ENCODE data around the gene OR6C2.
"Not testable (repeated sequence)": the region's sequence is repeated elsewhere in the genome, so short reads cannot be mapped to it uniquely, and the experiment has no call there.

OR6C2 gene

DNA sequence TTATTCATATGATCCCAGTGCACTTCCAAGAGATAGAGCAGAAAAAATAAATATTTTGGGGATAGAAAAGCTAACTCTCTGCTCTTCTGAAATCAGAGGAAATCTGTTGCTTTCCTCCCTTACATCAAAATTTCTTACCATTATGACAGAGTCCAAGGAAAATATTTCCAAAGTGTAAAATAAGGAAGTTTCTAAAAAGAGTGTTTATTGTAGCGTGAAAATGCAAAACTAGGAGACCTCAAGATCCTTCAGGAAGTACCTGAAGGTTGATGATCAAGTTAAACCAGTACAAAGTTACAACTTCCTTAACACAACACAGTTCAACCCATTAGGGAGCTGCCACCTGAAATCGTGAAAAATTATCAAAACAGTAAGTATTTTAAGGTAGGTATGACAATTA, at the start of gene OR6C2:
Gene OR6C2 (plus strand): TSS at position 301 of the 400 bp plus-strand sequence. CDS start 8,138 bp downstream, outside the sequence.
- no peak for DNase-seq

DNA sequence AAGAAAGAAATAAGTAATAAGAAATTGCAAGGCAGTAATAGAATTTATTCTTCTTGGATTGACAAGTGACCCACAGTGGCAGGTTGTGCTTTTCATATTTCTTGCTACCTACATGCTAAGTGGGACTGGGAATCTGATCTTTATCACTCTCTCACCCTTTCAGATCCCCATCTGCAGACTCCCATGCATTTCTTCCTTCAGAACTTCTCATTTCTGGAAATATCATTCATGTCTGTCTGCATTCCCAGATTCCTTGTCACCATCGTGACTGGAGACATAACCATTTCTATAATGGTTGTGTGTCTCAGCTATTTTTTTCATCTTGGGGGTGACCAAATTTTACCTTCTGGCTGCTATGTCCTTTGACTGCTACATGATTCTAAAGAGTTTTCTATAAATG, 47.5 kb upstream of the OR6C2 start:
- DNase-seq, result no peak

DNA sequence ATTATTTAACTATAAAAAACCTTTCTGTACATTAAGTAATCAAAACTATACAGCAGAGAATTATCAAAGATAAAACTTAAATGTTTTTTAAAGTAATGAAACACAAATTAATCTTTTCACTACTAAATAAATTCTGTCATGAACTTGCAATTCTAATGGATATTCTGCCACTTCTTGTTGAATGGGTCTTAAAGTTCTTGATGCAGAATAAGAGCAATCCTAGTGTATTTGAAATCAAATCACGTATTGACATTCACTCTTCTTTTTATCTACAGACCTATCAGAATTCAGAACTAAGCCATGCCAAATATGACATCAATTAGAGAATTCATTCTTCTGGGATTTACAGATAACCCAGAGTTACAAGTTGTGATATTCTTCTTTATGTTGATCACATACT, 43.6 kb upstream of the OR6C2 start, which contains the start of gene OR6C65:
Gene OR6C65 (plus strand): TSS at position 301 of the 400 bp plus-strand sequence. CDS start 0 bp downstream, at position 301.
- DNase-seq, result no peak

DNA sequence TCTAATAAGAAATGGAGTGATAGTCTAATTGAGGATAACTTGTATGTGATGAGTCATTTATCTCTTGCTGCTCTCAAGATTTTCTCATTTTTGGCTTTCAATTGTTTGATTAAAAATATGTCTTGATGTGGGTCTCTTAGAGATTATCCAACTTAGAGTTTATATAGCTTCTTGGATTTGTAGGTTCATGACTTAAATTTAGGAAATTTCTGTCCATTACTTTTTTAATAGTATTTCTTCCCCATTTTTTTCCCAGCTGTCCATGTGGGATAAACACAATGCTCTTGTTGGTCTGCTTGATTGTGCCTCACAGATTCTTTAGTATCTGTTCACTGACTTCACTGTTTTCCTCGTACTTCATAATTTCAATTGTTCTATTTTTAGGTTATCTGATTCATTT, 36.0 kb upstream of the OR6C2 start:
- no peak for DNase-seq

DNA sequence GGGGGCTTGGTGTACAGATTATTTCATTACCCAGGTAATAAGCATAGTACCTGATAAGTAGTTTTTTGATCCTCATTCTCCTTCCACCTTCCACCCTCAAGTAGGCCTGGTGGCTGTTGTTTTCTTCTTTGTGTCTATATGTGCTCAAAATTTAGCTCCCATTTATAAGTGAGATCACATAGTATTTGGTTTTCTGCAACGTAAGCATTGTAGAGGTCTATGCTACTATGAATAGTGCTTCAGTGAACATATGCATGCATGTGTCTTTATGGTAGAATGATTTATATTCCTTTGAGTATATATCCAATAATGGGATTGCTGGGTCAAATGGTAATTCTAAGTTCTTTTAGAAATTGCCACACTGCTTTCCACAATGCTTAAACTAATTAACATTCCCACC, 34.7 kb upstream of the OR6C2 start:
- not testable (repeated sequence) for DNase-seq

DNA sequence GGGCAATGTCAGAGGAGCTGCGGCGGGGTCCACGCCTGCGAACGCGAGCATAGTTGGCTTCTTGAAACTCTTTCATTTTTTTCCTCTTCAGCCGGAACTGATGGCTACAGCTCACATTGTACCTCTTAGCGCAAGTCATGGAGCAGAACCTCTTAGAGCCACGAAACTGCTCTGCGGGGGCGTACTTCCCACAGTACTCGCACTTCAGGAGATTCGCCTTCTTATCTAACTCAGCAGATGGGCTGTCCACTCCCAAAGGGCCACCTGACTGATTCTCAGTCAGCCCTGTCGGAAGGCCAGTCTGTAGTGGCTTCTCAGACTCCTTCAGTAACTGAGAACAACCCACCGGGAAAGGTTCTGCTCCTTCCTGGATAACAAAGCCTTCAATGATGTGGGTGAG, 31.7 kb upstream of the OR6C2 start:
- not testable (repeated sequence) for DNase-seq

DNA sequence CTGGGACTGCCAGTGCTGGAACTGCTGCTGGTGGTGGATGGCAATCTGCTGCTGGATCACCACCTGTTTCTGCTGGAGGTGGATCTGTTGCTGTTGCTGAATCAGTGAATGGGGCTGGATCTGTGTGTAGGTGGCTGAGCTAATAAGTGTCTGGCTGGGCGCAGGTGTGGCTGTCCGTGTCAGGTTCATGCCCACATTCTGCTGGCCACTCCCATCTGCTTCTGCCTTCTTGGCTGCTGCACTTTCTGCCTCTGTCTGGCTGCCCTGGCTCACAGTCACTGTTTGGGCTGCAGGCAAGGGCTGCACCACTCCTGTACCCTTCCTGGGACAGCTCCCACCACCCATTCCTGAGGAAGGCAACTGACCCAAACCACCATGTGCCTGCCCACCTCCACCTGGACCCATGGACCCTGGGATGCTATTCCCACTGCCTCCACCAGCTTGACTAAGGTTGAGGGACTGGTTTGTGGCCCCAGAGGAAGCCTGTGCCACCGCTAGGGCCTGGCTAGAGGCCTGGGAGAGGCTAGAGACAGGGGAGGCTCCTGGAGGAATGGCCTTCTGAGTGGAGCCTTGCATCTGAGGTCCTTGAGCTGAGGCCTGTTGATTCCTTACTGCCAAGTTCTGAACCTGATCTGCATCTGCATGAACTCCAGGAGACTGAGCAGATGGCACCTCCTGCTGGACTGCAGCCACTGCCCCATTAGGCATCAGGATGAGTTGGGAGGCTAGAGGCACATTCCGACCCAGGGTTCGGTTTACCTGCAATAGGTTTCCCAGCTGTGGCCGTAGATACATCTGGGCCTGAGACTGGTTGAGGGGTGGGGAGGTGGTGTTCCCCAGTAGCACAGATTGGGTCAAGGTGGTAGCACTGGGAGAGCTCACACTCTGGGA, 30.1 kb upstream of the OR6C2 start:
- not testable (repeated sequence) for DNase-seq

DNA sequence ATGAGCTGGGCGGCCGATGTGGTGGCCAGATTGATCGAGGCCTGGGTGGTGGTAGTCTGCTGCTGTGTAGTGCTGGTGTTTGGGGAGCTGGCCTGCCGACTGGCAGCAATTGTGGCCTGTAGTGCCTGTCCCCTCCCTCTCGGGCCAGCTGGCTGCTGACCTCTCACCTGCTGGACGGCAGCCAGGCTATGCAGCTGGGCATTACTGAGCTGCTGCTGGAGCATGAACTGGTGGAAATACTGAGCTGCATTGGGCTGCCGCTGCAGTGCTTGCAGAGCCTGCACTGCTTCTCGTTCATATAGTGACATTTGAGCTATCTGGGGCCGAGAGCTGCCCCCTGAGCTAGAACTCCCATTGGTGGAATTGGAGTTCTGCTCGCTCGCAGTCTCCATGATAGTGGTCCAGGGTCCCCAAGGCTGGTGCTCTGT, 29.5 kb upstream of the OR6C2 start:
- peak in 1 of 2 experiments; percentile 7 for DNase-seq

DNA sequence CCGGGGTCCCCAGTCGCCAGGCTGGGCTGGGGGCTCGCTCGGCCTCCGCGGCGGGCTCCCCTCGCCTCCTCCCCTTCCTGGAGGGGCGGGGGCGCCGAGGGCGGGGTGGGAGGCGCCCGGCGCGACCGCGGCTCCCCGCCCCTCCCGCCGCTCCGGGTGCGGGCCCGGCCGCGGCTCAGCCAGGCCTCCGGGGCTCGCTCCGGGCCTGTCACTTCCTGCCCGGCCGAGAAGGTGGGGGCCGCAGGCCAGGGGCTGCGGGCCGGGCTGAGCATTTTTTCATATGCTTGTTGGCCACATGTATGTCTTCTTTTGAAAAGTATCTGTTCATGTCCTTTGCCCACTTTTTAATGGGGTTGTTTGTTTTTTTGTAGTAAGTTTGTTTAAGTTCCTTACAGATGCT, 29.0 kb upstream of the OR6C2 start:
- not testable (repeated sequence) for DNase-seq

DNA sequence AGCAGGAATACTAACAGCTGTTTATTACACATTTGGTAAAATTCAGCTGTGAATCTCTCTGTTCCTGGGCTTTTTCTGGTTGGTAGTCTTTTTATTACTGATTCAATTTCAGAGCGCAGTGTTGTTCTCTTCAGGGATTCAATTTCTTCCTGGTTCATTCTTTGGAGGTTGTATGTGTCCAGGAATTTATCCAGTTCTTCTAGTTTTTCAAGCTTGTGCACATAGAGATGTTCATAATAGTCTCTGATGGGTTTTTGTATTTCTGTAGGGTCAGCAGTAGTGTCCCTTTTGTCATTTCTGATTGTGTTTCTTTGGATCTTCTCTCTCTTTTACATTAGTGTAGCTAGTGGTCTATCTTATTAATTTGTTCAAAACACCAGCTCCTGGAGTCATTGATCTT, 26.9 kb upstream of the OR6C2 start:
- no peak for DNase-seq

DNA sequence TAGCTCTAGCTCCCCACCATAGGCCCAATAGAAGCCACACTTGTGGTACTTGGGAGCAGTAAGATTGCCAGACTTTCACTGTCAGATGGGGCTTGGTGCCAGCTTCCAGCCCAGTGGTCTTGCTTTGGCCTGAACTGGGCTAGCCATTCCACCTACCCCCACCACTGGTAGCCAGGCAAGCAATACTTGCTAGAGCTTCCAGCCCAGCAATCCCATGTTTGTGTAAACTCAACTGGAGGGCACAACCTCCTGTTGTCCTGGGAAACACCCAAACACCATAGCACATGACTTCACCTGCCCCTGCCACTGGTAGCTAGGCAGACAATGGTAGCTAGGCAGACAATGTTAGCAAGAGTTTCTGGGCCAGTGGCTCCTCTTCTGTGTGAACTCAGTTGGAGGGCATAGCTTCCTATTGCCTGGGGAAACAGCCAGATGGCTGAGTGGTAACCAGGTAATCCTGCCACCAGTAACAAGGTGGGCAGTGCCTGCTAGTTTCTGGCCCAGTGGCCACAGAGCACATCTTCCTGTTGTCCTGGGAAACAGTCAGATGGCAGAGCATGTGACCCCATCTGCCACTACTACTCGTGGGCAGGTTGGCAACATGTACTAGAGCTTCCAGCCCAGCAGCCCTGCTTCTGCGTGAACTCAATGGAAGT, 23.4 kb upstream of the OR6C2 start:
- no peak for DNase-seq

DNA sequence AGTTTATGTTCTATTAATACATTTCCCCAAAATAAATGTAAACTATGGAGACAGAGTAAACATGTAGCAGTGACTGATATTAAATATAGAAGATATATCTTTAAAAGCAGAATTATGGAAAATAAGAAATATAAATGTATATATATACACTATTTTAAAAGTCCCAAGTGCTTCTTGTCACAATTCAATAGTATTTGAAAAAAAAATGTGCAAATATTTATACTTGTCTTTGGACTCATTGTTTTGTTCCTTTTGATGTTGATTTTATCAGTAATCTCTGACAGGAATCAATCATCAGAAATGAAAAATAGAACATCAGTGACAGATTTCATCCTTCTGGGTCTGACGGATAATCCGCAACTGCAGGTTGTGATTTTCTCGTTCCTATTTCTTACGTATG, 17.9 kb upstream of the OR6C2 start, which contains the start of gene OR6C76:
Gene OR6C76 (plus strand): TSS at position 301 of the 400 bp plus-strand sequence. CDS start 0 bp downstream, at position 301.
- no peak for DNase-seq

DNA sequence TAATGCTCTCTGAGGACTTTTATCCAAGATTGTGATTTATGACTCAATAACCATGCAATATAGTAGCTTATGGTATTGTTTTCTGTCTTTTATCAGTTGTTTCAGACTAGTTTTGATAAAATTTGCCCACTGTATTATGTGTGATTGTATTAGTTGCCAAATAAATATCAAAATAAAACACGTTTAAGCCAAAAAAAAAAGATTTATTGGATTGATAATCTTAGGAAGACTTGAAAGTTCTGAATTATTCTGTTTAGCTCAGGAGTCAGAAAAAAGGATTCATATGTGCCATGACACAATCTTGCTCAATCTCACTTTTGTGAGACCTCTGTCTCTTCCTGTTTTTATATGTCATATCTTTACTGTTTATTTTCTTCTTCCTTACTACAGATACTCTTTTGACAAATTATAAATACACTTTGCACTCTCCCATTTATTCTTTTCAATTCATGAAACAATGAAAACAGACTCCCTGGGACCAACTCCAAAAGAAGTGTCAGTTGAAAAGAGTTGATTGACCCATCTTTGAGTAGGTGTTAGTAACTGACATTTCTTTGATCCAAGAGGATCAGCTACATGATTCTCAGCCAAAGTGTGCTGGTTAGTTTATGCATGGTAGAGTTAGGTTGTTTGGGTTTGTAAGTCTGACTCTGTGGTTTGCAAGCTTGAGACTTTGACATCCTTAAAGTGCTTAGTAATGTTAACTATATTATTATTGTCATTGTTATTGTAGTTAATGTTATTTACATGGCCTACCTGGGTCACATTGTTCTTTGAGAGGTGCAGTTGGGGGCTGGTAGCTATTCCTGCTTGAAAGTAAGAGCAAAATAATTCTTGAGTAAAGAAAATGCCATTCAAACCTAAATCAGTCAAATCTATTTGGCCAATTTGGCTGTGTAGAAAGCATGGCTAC, 15.3 kb upstream of the OR6C2 start:
- no peak for DNase-seq

DNA sequence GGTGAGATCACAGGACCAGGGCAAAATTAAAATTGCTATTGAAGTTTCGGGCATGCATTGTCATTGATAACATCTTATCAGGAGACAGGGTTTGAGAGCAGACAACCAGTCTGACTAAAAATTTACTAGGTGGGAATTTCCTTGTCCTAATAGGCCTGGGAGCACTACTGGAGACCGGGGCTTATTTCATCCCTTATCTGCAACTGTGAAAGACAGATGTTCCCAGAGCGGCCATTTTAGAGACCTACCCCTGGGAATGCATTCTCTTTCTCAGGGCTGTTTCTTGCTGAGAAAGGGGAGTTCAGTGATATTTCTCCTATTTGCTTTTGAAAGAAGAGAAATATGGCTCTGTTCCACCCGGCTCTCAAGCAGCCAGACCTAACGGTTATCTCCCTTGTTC, 2.6 kb upstream of the OR6C2 start:
- not testable (repeated sequence) for DNase-seq

DNA sequence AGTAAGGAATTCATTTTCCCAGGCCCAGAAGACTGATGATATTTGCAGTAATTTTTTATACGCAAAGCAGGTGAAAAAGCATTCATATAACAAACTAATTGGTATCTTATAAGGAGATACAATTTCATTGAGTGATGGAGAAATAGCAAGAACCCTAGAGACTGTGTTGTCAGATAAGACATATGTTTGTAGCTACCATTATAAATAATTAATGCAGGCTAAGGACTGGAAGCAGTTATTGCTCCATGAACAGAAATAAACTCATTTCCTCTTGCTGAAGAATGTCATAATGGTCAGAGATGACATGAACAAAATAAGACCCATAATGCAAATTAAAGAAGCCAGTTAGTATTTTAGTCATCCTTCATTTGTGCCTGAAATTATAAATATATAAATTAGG, 1.5 kb downstream of the OR6C2 start:
- no peak for DNase-seq

DNA sequence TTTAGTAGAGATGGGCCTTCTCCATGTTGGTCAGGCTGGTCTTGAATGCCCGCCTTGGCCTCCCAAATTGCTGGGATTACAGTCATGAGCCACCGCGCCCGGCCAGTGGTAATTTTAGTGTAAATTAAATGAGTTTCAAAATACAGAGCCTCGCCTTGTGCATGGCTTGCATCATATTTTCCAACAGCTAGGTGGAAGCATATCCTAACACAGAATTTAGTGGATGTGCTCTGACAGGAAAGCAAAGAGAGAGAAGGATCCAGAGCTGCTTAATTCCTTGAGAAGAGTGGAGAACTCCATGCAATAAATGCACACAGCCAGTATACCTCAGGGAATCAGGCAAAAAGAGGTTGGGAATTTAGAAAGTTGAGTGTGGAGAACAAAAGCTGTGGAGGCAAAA, 2.5 kb downstream of the OR6C2 start:
- DNase-seq, result no peak

DNA sequence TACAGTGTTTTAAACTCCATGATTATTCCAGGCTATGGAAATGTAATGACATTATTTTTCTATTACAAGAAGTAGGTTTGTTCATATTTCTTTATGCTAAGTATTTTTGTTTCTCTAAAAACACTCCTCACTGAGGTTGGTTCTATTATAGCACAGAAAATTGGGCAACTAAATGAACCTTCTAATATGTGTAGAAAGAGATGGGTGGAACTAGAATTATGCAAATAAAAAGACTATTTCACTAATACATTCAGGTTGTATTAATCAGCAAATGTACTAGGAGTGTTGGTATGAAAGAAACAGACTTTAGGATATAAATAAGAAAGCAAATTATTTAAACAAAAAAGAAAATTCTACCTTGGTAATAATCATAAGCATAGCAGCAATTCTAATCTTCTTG, 4.9 kb downstream of the OR6C2 start:
- no peak for DNase-seq

DNA sequence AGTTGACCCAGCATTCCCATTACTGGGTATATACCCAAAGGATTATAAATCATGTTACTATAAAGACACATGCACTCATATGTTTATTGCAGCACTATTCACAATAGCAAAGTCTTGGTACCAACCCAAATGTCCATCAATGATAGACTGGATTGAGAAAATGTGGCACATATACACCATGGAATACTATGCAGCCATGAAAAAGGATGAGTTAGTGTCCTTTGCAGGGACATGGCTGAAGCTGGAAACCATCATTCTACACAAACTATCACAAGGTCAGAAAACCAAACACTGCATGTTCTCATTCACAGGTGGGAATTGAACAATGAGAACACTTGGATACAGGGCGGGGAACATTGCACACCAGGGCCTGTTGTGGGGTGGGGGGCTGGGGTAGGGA, 21.1 kb downstream of the OR6C2 start:
- DNase-seq, result not testable (repeated sequence)

DNA sequence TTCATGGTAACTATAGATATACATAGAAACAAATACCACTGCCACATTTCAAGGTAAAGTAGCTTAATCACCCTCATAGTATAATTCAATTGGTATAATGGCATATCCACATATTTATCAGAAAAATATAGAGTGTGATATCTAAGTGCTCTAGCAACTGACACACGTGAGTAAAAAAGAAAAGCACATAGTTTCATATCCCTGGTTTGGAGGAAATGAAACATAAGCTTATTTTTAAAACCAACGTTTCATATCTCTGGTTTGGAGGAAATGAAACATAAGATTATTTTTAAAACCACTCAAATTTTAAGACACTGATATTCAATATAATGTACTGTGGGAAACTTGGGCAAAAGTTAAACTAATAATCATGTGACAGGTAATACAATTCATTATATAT, 24.0 kb downstream of the OR6C2 start:
- DNase-seq, result no peak

DNA sequence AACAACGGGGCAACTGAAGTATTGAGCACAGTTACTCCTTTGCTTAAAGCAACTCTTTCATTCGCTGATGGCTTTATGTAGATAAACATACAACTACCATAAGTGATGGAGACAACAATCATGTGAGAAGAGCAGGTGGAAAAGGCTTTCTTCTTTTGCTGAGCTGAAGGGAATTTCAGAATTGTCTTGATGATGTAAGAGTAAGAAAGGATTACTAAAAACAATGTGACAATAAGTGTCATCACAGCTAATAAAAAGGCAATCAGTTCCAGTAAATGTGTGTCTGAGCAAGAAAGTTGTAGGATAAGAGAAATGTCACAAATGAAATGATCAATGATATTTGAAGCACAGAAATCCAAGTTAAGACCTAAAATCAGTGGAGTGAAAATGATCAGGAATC, 25.4 kb downstream of the OR6C2 start:
- no peak for DNase-seq

DNA sequence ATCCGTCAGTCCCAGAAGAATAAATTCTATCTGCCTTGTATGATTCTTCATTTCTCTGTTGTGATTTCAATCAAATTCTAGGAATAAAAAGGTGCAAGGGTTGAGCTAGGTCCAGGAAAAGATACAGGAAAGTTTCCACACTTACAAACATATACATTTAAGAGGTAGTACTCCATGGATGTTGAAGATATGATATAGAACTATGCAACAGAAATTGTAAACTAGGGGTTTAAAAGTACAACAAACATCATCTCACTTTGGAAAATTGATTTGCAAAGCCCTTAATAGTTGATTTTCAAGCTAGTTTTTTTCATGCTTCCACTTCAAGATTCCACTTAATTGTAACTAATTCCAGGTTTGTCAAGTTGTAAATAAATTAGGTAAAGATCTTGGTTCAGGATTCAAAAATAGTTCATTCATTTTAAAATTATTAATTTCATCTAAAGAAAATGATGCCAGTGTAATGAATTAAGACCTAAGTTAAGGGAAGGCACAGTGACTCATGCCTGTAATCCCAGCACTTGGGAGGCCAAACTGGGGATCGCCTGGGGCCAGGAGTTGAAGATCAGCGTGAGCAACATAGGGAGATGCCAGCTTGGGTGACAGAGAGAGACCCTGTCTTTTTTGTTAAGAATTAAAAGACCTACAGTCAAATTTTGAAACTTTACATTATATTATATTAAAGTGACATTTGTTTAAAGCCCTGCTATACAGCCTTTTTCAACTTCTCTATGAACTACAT, 26.4 kb downstream of the OR6C2 start, which contains the start of gene OR6C70:
Gene OR6C70 (minus strand): TSS at position 51 of the 742 bp plus-strand sequence. CDS start 0 bp downstream, at position 51.
- no peak for DNase-seq

DNA sequence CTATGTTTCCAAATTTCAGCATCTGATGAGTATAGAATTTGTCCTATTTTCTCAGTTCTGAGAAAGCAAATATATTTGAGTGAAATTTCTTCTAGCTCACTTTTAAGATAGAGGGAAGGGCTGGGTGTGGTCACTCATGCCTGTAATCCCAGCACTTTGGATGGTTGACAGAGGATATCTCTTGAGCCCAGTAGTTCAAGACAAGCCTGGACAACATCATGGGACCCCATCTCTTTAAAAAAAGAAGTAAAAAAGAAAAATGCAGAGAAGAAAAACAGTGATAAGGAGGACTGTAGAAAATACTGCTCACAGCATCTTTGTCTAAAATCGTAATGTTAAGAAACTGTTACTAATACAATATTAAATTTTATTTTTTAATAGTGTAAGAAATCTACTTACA, 28.4 kb downstream of the OR6C2 start:
- no peak for DNase-seq
